ENCODE data around the gene ECE2.

GRCh38 chr3:184333190-184333589 is 57.4 kb downstream of the ECE2 start:
- TF ChIP-seq CTCF (conservative IDR thresholded peaks at IDR 0.05; ENCODE audit: low read depth, low read length) (no peak), EZH2 (IDR thresholded peaks at IDR 0.05; ENCODE audit: borderline replicate concordance, low read depth, low read length, poor library complexity, severe bottlenecking) (no peak)

Data from A673 (cell line).